Left hindlimb (tissue), 1 donor: ENCODE measurements around the gene AGBL1.
"Not testable (repeated sequence)": the region's sequence is repeated elsewhere in the genome, so short reads cannot be mapped to it uniquely, and the experiment has no call there.

Source experiments
- DNase-seq: peaks from one replicate; pipeline ENCODE4 v3.0.0-alpha.2; 2018

AGBL1 gene

DNA sequence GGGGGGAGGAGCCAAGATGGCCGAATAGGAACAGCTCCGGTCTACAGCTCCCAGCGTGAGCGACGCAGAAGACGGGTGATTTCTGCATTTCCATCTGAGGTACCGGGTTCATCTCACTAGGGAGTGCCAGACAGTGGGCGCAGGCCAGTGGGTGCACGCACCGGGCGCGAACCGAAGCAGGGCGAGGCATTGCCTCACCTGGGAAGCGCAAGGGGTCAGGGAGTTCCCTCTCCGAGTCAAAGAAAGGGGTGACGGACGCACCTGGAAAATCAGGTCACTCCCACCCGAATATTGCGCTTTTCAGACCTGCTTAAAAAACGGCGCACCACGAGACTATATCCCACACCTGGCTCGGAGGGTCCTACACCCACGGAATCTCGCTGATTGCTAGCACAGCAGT is 448.4 kb downstream of the AGBL1 start:
- DNase-seq = not testable (repeated sequence)

DNA sequence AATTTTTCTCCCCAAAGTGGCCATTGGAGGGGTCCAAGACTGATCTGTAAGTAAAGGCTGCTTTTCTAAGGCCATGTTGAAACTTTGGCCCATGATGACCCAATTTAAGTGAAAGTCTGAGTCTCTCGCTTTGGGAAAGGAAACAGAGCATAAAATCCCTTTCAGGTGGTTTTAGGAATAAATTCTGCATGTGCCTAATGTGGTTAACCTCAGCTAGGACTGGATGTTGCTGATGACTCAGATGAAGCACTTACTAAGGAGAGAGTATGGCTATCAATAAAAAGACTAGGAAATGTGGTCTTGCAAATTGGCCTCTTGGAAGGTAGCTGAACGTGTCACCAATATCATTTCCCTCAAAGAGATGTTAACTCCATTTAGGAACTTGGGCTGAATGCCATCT is 458.5 kb downstream of the AGBL1 start:
- DNase-seq = no peak

DNA sequence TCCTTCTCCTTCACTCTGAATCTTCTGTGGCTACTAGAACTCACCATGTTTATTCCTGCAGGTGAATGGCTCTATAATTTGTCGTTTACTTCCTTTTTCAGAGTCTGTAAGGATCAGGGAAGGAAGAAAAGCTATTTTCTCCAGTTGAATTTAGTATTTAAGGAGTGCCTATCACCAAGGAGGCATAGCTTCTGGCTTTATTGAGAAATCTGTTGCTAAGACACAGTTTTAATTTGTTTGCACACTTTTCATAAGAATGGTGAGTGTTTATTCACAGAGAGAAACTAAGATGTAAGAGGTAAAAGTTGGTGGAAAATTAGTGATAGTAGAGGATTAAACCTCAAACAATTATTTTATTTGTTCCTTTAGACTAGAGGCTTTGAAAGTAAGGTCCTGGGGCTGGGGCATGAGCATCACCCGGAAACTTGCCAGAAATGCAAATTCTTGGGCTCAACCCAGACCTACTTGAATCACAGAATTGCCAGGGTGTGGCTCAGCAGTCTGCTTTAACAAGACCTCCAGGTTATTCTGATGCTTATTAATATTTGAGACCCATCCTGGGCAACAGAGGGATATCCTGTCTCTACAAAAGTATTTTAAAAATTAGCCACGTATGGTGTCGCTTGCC is 461.3 kb downstream of the AGBL1 start:
- no peak for DNase-seq

DNA sequence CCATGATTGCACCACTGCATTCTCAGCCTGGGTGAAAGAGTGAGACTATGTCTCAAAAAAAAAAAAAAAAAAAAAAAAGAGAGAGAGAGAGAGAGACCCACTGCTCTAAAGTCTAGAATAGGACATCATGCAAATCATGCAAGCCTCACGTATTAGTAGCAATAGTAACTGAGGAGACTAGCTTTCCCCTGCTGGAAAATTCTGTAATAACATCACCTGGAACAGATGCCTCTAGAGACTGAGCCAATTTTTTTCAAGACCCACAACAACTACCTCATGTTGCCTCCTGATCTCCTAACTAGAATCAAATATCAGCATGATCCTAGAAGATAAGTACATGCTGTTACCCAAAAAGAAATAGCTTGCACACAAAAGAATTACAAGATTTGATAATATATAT is 461.9 kb downstream of the AGBL1 start:
- no peak for DNase-seq

DNA sequence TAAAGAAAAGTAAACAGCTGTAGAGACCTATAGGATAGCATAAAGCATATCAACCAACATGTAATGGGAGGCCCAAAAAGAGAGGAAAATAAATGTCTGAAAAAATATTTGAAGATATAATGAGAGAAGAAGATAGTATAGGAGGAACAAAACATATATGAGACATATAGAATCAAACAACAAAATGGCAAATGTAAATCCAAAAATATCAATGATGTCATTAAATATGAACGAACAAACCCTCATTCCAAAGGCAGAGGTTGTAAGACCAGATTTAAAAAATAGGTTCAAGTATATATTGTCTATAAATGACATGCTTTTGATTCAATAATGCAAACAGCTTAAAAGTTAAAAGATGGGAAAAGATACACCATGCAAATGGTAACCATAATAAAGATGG is 470.4 kb downstream of the AGBL1 start:
- DNase-seq = no peak

DNA sequence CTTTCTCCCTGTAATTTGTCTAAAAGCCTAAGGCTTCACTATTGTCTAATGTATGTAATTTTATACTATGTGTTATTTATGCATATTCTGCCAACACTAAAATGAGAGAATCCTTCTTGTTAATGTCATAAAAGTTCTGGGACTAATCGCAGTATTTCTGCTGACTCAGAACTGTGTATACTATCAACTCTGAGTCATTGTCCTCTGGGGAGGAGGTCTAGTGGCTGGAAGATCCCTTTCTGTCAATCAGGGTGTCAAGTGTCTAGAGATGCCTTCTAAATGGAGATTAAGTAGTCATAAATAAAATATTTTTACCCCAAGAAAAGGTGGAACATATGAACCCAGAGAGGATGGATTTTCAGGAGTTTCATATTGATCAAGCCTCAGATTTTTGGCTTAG is 473.4 kb downstream of the AGBL1 start:
- DNase-seq = no peak

DNA sequence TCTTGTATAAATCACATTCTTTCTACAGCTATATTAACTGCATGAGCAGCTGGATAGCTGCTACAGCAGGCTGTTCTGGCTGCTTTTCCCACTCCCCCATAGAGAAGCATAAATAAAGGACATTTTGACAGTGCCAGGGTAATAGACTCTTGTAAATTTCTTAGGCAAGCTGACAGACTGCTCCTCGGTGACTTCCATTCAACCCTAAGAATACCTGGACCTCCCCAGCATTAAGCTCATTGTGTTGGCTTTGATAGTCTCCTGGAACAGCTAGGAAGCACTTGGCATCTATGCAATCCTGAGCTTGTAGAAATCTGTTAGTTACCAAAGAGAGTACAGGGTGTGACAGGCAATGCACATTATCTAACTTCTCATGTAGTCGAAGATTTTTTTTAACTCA is 475.4 kb downstream of the AGBL1 start:
- peak; percentile 39 for DNase-seq

DNA sequence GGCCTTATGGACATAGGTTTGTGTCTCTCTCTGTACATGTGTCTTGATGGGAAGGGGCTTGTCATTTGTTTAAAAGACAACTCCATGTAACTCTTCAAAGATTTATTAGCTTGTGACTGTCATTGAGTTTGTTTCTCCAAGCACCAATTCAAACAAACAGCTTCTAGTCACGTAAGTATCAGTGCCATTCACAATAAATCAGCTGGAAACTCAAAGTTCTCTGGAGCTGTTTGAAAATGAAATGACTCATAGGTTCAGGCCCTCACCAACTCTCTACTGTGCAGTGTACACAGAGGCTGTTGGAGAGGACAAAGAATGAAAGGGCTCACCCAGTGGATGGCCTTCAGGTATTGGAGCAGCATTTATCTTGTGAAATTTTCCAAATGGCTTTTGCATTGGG is 476.3 kb downstream of the AGBL1 start:
- no peak for DNase-seq

DNA sequence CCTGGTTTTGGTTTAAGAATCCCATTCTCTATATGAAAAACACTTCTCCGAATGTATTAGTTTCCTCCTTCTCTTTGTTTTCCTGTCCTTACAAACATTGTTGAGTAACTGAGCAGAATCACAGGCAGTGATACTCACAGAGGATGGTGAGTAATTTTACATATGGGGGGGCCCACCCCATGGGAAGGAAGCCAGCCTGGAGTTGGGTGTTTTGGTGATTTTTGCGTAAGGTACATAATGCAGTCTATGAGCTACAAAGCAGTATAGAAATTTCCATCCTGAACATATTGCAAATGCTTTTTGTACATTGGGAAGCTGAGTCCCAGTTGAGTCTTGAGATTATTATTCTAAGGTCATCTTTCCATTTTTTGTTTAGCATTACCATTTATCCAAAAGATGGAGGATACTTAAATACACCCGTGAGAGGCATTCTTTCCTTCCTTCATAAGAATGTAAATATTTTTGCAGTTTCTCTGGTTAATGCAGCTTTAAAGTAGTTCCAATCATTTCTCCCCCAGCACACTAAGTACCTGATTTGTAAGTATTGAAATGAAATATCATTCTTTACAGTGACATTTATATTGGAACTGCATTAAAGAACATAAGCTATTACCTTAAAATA is 476.8 kb downstream of the AGBL1 start:
- peak; percentile 58 for DNase-seq

DNA sequence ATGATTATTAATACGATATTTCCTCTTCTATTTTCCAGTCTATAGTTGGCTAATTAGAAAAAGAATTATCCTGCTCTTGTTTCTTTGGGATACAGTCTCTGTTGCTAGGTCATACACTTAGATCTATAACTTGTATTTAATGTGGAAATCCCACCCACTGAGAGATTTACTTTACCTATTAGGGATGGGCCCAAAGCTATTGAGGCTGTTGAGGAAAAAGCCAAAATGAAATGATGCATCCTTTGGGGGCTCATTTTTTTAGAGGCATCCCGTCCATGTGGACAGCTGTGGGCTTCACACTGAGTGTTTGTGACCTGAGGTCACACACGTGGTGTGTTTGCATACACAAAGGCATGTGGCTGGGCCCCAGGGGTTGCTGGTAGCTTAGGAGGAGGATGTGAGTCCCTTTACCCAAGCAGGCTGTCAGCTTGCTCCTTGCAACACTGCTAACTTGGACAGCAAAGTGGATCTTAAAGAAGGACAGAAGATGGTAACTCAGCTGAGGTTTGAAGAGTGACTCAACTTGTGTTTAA is 477.4 kb downstream of the AGBL1 start:
- DNase-seq = peak; percentile 37

DNA sequence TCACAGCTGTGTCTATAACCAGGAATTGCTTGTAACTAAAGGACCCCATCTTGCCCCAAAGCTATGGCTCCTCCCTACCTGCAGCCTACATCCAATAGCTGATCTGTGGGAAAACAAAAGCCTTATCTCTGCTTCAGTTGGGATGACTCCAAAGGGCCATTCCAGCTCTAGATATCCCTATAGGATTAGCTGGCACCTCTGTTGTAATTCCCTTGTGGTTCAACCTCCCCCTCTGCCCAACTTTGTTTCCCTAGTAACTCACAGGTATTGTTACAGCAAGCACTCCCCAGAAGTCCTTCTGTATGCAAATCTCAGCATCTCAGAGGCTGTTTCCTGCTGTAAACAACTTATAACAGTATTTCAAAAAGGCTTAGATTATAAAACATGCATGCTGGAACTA is 478.6 kb downstream of the AGBL1 start:
- DNase-seq = no peak

DNA sequence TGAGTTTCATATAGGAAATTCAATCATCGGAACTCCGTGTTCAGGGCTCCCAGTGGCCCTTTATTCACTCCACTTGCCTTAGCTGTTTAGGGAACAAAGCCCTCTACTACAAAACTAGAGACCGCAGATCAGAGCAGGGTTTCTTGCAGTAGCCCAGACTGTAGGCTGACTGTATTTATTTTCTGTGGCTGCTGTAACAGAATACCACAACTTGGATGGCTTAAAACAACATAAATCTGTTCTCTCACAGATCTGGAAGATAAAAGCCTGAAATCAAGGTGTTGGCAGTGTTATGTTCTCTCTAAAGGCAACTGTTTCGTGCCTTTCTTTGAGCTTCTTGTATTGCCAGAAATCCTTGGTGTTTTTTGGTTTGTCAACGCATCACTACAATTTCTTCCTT is 479.0 kb downstream of the AGBL1 start:
- DNase-seq = no peak

DNA sequence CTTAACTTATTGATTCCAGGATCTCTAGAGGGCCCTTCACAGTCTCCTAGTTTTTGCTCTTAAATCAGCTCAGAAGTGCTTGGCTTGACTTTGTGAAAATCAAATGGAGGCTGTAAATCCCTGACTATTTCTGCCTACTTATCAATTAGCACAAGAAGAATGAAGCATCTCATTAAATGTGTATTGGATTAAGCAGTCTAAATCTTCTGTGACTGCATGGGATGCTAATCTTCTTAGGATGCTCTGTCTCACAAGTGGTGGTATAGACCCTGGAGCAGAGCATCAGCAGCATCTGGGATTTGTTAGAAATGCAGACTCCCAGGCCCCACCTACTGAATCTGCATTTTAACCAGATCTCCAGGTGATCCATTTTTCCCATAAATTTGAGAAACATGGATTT is 488.7 kb downstream of the AGBL1 start:
- no peak for DNase-seq

DNA sequence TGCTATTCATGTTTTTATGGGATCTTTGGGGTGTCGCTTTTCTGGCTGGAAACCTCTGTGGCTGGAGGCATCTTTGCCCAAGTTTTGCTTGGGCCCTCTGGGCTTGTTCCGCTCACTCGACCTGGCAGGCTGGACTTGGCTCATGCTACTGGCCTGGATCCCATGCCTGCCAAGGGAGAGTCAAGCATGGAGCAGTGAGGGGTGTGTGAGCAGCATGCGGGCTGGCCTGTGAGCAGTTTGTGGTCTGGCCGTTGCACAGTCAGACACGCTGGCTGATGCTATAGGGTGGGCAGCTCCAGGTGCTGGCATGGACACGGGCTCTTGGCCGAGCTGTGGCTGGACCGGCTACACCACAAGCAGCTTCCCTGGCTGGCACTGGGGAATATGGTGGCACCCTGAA is 491.1 kb downstream of the AGBL1 start:
- DNase-seq = no peak

DNA sequence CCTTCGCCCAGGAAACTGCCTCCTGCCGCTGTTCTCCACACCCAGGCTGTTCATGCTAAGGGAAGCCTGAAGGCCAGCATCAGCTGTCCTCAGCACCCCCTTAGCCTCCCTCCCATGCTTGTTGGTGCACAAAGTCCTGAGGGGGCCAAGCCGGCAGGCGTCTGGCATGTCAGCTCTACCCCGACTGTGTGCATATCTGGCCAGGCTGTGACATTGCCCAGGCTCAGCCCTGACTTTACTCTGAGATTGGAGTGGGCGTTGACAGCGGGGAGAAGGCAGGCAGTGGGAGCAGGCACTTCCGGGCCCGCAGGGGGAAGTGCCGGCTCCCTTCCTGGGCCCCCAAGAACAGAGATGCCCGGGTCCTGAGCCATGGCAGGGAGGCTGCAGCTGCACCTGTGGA is 492.2 kb downstream of the AGBL1 start:
- no peak for DNase-seq

DNA sequence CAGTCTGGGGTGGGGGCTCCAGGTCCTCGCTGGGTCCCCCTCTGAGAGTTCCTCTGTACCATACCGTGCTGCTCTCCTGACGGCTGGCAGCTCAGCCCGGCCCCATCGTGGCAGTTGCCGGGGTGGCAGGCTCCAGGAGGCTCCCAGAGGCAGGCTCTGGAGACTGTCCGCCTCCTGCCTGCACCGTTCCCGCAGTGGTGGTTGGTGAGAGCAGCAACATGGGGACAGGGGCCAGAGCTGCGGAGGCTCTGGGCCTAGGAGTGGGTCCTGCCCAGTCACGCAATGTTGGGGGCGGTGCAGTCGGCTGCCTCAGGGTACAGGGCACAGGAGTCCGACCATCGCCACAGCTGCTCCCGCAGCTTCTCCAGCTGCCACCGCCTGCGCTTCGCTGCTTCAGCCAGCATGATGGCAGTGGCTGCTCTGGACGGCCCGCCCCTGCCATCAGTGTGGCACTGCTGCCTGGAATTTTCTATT is 492.7 kb downstream of the AGBL1 start:
- DNase-seq = no peak

DNA sequence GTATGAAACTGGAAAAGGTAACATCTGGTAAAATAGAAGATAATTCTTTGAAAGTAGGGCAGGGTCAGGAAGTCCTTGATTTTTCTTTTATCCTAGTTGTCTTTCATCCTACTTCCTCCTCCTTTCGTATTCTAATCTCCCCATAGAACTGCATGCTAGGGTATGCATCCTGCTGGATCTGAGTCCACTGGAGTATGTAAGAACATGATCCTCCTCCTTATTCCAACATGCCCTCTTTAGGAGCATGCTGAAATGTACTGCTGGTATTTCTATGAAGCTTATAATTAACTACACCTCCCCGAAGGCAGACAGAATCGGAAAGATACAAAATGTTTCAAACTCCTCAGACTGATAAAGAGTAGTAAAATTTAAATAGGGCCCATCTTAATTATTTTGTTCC is 493.8 kb downstream of the AGBL1 start:
- DNase-seq = no peak

DNA sequence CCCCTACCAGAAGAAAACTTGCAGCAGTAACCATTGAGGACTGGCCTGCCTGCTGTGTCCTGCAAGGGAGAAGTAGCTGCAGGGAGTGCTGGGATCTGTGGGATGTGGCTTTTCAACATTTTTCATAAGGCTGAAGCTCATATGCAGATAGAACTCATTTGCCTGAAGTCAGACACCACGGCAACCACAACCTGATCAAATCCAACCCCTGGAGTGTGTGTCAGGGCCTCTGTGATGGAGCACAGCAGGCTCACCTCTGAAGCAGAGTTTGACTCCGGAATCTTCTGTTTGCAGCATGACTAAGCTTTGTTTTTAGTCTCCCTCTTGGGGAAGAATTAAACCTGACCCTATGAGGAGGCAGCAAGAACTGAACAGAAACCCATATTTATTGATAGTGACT is 508.7 kb downstream of the AGBL1 start:
- no peak for DNase-seq

DNA sequence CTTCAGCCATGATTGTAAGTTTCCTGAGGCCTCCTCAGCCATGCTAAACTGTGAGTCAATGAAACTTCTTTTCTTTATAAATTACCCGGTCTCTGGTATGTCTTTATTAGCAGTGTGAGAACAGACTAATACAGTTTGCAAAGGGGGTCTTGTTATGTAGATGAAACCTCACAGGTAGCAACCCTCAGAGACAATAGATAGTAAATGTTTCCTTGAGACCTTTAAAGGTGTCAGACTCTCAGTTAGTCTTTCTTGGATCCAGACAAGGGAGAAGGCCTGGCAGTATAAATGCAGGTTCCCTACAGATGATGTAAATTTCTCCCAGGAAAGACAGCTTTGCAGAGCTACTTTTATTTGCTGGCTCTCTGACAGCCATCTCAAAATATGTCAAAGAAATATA is 510.8 kb downstream of the AGBL1 start:
- no peak for DNase-seq

DNA sequence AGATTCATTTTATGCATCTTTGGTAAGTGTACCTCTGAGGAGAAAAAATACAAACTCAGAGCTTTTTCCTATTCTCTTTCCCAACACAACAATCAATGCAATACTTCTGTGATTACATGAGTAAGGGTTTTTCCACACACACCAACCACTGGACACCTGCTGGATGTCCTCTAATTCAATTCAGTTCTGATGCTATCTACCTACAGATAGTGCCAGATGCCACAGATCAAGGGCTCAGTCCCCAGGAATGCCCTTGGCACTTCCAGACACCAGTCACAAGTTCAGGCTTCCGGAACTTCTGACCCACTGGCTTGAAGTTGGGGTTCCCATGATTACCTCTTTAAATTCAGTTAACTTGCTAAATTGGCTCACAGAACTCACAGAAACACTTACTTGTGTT is 511.5 kb downstream of the AGBL1 start:
- DNase-seq = no peak

DNA sequence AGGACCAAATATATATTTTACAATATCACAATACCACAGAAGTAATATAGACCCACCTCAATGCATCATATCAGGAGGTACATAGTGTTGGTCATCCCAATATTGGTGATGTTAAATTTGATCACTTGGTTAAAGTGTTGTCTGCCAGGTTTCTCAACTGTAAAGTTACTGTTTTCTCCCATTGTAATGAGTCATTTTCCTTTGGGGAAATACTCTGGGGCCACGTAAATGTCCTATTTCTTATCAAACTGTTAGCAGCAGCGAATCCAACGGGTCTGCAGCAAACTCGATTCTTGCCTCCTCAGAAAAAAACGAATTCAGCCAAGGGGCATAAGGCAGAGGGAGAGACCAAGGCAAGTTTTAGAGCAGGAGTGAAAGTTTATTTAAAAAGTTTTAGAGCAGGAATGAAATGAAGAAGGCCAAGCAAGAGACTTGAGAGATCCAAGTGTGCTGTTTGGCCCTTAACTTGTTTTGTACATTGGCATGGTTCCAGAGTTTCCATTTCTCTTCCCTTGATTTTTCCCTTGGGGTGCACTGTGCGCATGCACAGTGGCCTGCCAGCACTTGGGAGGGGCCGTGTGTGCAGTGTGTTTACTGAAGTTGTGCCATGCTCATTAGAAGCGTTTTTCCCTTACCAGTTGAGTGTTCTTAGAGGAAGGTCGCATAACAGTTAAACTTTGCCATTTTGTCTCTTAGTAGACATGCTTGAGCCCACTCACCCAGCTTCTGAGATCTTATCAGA is 512.5 kb downstream of the AGBL1 start:
- peak; percentile 52 for DNase-seq

DNA sequence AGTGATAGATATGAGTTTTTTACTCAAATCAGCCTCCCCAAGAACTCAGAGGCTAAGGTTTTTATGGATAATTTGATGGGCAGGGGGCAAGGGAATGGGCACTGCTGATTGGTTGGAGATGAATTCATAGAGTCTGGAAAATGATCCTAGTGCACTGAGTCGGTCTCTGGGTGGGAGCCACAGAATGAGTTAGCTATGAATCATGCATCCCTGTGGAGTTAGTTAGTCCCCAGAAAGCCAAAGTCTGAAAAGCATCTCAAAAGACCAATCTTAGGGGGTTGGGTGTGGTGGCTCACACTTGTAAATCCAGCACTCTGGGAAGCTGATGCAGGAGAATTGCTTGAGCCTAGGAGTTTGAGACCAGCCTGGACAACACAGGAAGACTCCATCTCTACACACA is 516.1 kb downstream of the AGBL1 start:
- no peak for DNase-seq

DNA sequence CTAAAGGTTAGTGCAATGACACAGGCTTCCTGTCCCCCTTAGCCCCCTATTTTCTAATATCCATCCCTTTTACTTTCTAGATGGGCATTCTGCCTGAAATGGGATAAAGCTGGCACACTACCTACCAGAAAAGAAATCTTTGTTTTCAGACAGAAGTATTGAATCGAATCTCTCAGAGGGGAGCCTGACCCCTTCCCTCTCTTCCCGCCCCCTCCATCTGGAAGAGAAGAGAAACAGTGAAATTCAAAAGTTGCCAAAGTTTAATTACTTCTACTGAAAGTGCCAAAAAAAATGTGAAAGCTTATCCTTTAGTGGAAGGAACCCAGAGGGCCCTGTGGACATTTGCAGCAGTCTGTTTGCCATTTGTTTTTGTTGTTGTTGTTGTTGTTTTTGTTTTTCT is 523.8 kb downstream of the AGBL1 start:
- no peak for DNase-seq
